Activated CD4-positive, alpha-beta T cell treated with anti-CD3 and anti-CD28 coated beads, Interleukin-2, amount 50 U/mL, for 24 hours (primary cell): ENCODE measurements around the gene ANXA11.
A peak's percentile ranks its signal among the peaks of the same experiment; 100 is the strongest.
"Not testable (repeated sequence)": the region's sequence is repeated elsewhere in the genome, so short reads cannot be mapped to it uniquely, and the experiment has no call there.

ENCODE experiments used
- DNase-seq, 2 donors: peaks; one replicate each; pipeline ENCODE4 v3.0.0-alpha.2; 2020; ENCODE audit warnings: low read depth in 1 of 2, low spot score in 1 of 2

ANXA11 gene

DNA sequence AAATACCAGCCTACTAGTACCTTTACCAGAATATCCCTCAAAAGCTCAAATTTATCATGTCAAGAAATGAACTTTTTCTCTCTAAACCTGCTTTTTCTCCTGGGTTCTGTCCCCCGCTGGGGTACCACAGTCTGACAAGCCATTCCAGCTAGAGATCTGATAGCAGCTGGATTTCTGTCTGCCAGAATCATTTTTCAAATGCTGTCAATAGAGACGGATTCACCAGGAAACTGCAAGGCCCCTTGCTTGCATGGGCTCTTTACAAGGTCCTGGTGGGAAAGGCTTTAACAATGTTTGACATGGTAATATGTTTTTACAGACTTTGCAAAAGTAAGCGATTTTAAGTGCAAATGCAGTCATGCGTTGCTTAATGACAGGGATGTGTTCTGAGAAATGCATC lies 4.9 kb upstream of the ANXA11 start:
- no peak for DNase-seq

DNA sequence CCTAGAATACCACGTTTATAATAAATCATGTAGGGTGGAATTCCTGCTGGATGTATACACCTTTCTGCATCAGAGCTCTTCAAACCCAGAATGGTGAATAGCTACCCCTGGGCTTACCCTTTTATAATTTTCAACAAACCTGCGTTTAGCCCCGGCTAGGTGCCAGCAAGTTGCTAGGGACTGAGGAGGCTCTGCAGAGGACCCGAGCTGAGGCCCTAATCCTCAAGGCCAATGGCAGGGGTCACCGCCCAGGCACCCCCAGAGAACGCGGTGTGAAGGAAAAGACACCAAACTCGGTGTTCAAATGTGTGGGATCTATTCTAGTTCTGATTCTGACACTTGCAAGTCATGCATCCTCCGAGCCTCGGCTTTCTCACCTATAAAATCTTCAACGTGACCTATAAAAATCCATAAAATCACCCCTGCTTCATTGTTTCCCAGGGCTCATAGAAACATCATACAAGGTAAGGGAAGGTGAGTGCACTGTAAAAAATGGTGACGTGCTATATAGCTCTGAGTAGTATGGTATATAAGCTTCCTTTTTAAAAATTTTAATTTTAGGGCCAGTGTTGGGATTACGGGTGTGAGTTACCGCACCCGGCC lies 2.5 kb upstream of the ANXA11 start:
- no peak for DNase-seq

DNA sequence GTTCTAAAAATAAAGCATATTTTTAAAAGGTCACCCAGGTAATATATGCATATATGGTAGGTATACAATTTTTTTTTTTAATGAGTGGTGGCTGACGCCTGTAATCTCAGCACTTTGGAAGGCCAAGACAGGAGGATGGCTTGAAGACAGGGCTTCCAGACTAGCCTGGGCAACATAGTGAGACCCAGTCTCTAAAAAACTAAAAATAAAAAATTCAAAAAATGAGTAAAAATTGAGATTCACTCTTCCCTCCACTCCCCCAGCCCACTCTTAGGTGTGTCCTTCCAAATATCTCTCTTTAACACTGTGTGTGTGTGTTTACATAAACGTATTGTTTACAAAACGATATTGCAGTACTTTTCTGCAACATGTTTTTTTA lies 929 bp upstream of the ANXA11 start:
- no peak for DNase-seq

GRCh38 chr10:80204677-80205476 lies 460 bp downstream of the ANXA11 start:
- no peak for DNase-seq

GRCh38 chr10:80203835-80204676 lies 1.3 kb downstream of the ANXA11 start:
- DNase-seq, result no peak

DNA sequence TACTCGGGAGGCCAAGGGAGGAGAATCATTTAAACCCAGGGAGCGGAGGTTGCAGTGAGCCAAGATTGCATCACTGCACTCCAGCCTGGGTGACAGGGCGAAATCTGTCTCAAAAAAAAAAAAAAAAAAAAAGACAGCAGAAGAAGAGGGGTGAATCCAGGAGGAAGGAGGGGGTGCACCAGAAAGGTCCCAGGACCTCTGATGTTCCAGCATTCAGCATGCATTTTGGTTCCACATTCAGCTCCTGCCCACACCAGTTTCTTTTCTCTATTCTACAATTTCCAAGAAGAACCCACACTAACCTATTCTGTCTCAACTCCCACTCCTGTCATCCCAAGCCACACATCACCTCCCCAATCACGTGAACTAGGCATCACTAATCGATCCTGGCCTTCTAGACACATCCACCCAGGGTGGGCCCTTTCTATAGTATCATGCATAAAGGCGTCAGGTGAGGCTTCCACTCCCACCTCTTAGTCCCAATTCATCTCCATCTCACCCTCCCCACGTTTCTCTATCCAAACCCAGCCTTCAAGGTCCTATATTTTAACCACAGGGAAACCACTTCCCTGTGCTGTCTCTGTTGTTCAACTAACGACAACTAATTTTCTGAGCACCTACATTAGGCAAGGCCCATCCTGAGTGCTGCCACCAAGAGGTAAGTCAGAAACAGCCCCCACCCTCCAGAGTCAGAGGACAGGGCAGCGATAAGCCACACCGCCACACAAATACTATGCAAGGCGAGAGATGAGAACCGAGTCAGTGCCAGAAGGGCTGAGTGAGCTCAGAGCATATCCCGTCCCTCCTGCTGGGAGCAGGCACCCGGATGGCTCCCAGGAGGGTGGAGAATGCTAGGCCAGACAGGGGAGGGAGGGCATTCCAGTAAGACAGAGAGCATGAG lies 2.2 kb downstream of the ANXA11 start:
- DNase-seq, result peak in 1 of 2 donors; percentile 66

GRCh38 chr10:80202530-80202929 lies 2.8 kb downstream of the ANXA11 start:
- DNase-seq, result not testable (repeated sequence)

- DNase-seq, result no peak
These were observed 3.7 kb downstream of the ANXA11 start for GRCh38 chr10:80201608-80202141.

GRCh38 chr10:80200687-80201086 lies 4.7 kb downstream of the ANXA11 start:
- DNase-seq, result no peak

DNA sequence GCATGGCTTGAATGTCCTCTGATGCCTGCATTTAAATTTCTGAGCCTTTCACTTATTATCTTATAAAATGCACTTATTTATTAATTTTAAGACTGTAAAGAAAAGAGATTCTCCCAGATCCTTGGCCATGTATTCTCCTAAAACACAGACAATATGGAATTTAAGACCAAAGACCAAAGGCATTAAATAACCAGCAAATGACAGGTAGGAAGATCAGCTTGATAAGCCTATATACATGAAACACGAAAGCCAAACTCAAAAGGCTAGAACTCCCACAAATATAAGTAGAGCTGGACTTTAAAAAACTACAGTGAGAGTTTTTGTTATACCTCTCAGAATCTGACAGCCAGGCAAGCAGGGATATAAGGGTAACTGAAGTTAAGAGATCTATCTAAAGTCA lies 5.1 kb downstream of the ANXA11 start:
- no peak for DNase-seq

DNA sequence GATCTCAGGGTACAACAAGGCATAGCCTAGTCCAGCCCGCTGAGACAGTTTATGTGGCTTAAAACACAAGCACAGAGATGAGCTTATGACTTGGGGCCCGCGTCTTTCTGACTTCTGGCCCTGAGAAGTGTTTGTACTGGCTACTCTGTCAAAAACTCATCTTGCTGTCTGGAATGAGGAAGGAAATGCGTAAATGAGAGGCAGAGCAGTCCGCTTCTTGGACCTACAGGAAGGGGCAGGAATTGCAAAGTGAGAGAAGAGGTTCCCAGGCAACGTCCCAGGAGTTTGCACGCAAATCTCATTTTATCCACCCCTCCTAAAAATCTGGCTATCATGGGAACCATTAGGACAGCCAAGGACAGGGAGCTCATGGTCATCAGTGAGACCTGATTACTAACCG lies 5.5 kb downstream of the ANXA11 start:
- DNase-seq, result no peak

GRCh38 chr10:80197972-80198916 lies 7.1 kb downstream of the ANXA11 start:
- DNase-seq, result no peak

- DNase-seq, result no peak
These were observed 8.4 kb downstream of the ANXA11 start for GRCh38 chr10:80196950-80197315.

DNA sequence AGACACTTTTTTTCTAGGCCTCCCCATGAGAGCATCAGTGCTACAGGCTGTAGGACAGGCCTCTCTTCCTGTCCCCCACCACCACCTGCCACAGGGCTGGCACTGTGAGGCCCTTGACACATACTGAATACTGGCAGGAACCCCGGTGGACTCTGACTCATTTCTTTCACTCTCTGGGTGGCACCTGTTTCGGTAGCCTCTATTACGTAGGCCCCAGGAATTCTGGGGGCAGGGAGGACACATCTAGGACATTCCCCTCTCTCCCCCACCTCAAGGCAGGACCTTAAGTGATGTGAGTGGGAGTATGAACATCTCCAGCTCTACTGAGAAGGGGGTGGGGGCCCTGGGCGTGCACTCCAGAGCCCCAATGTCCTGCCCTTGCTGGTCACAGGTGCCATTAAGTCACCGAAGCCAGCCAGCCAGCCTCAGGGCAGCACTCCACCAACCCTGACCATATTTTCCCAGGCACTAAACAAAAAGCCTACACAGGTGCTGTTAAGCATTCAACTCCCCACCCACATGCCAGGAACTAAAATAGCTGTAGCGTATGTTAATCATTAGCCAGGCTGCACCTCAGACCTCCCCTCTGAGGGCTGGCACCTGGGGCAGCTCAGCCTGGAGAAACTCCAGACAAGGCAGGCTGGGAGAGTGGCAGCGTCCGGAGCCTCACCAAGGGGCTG lies 8.9 kb downstream of the ANXA11 start:
- DNase-seq, result peak in 1 of 2 donors; percentile 54

GRCh38 chr10:80195046-80195574 lies 10.2 kb downstream of the ANXA11 start:
- DNase-seq, result no peak

- no peak for DNase-seq
These were observed 10.8 kb downstream of the ANXA11 start for GRCh38 chr10:80194373-80195045.

GRCh38 chr10:80192553-80192952 lies 12.8 kb downstream of the ANXA11 start:
- DNase-seq, result no peak

DNA sequence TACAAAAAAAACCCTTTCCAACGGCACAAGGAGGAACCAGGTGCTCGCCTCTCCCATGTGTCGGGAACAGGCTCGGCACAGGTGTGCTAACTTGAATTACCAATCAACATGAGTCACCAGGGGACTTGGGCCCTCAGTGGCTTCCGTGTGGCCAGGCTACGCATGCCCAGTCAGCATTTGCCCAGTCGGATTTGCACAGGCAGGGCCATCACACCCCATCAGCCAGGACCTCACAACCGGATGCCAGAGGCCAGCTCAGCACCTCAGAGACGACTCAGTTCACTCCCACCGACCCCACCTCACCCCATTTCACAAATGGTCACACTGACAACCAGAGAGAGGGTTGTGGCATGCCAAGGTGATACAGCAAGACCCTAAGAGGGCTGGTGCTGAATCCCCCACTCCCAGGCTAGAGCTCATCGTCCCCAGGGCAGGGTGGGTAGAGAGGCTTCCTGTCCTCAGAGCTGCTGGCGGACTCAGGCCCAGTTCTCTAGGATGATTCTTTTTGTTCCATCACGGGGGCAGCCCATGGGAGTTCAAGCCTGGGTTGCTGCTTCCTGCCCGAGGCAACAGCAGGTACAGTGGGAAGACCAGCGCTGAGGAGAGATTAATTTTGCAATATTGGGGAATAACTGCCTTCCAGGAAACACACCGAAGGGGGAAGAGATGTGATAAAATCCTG lies 13.6 kb downstream of the ANXA11 start:
- no peak for DNase-seq
